Heart right ventricle (tissue), 16 donors: ENCODE results near the gene ZNF560. TPM values are rescaled to one million over a fixed set of nuclear protein-coding genes. Genes with fewer than 3 reads are reported as not detected.

Experiments used
- ATAC-seq, 8 donors: fragments of 200-7000 bp; cut with Tn5 transposase; one replicate each; pipeline ENCODE4 v1.9.1; 2020; ENCODE audit warnings: mild to moderate bottlenecking in 8 of 8, moderate library complexity in 8 of 8, moderate number of reproducible peaks in 1 of 8
- DNase-seq, 2 donors: peaks; one replicate each; pipeline ENCODE4 v3.0.0-alpha.2; 2020
- H3K27ac ChIP-seq, 10 donors: fragments of 200-600 bp; sonication (generic) in 2 of 10; one replicate each; pipeline versions ENCODE4 v1.5.0 to v1.8.0; 2020 to 2022; ENCODE audit warnings: mild to moderate bottlenecking in 3 of 10
- H3K27me3 ChIP-seq, 7 donors: fragments of 200-600 bp; one replicate each; pipeline ENCODE4 v1.8.0; 2021 to 2022; ENCODE audit warnings: mild to moderate bottlenecking in 2 of 7
- H3K36me3 ChIP-seq, 9 donors: fragments of 200-600 bp; sonication (generic) in 1 of 9; one replicate each; pipeline versions ENCODE4 v1.5.0 to v1.8.0; 2020 to 2022; ENCODE audit warnings: mild to moderate bottlenecking in 2 of 9
- H3K4me1 ChIP-seq, 9 donors: fragments of 200-600 bp; sonication (generic) in 1 of 9; one replicate each; pipeline versions ENCODE4 v1.5.0 to v1.8.0; 2020 to 2022; ENCODE audit warnings: mild to moderate bottlenecking in 4 of 9
- H3K4me3 ChIP-seq, 10 donors: fragments of 200-600 bp; sonication (generic) in 2 of 10; one replicate each; pipeline versions ENCODE4 v1.5.0 to v1.8.0; 2020 to 2022; ENCODE audit warnings: mild to moderate bottlenecking in 7 of 10, moderate library complexity in 2 of 10
- H3K9me3 ChIP-seq, 11 donors: fragments of 200-600 bp in 10 of 11; sonication (generic) in 2 of 11; one replicate each; pipeline versions ENCODE4 v1.5.0 to v1.8.0; 2013 to 2022; ENCODE audit warnings: mild to moderate bottlenecking in 2 of 11, control low read depth in 1 of 11, moderate library complexity in 1 of 11
- CTCF ChIP-seq, 9 donors: fragments of 200-600 bp; sonication (generic) in 2 of 9; IDR thresholded peaks; one replicate each; pipeline versions ENCODE4 v1.5.0 to v1.8.0; 2021 to 2022; ENCODE audit warnings: antibody characterized with exemption in 9 of 9, mild to moderate bottlenecking in 5 of 9, moderate library complexity in 1 of 9
- WGBS, 2 donors: extraction: QIAGEN DNeasy Blood & Tissue Kit; methylation state at CpG; one replicate each; pipeline ENCODE4 v1.1.7; 2013; ENCODE audit warnings: inconsistent platforms in 1 of 2; 5-methylcytosine and 5-hydroxymethylcytosine counted together
- intact Hi-C, 10 donors: fragments of 100-400 bp; cut with DNase I; formaldehyde crosslinking; loops; one replicate each; pipeline versions ENCODE4 v1.11.1 to v1.14.2; 2022
- polyA plus RNA-seq, 2 donors: library from polyadenylated mRNA; stranded (reverse); fragments of 200-250 nt; gene quantifications; one replicate each; pipeline ENCODE4 v1.2.3, GENCODE V29; 2013
- total RNA-seq, 10 donors: library from RNA; stranded (reverse); fragmentation: NEBNext Ultra II Directional in 3 of 10; extraction: Animal tissue kit (Norgen Biotek cat#: 25700) in 3 of 10; gene quantifications; one replicate each; pipeline versions ENCODE4 v1.2.1 to v1.2.4, GENCODE V29; 2021 to 2023
- donor health status: Arrhythmogenic right ventricular cardiomyopathy.
- donor health status: ischemic (EF 13 %, LVEDD 7.1; RV severe dilation, severe dysfunction).
- donor health status: healthy with polysubstance abuse.
- donor health status: DM: no; HTN: yes; CAD: no.
- donor health status: DM: no; HTN: no; CAD: no.
- donor health status: ischemic (EF 25% LVEDD 6.9; RV normal size, moderate dysfunction).
- donor health status: ischemic (EF 25% LVEDD 5.7; RV mildly dilated, moderate dysfunction).
- donor health status: healthy.
- donor health status: DM: yes; HTN: yes; CAD: no.
- donor health status: Ischemic cardiomyopathy.
- donor health status: ischemic (EF 35%, LVEDD 5.7; RV mildly dilated, moderate dysfunction).
- donor health status: nonischemic (EF 11% LVEDD 7.7; RV severe dilation, severe dysfunction).
- donor health status: DM: yes; HTN: yes; CAD: no.
- donor health status: PGD.
- donor health status: ischemic (EF 29% LVEDD 5.4; RV normal size, mild dysfunction).
- donor health status: nonischemic (EF 23%, LVEDD 6.1; RV moderate dilation, normal function).

ZNF560 gene
- total and polyA plus RNA-seq, 12 donors: 0.01 to 0.35 (median 0.11) TPM; not detected in 8

GRCh38 chr19:9430444-9430843, 68.0 kb downstream of the ZNF560 start:
- ATAC-seq (peak in 1 of 8 donors; percentile 43), DNase-seq (no peak)
- Histone ChIP-seq H3K4me3 (no peak overlapping the region), H3K27me3 (no peaks in the 10 kb centered on the region), H3K36me3 (peaks cover 0 to 82% (median 50%) of the 10 kb centered on the region in 9 donors), H3K4me1 (peaks cover 0 to 19% (median 13%) of the 10 kb centered on the region in 9 donors), H3K9me3 (peaks cover 0 to 19% (median 0%) of the 10 kb centered on the region in 11 donors), H3K27ac (no peak overlapping the region)
- WGBS, 2 donors: 92 to 98% methylated on average over 1 of the region's 1 CpG
- no peak for TF ChIP-seq CTCF (IDR thresholded peaks at IDR 0.05)
- intact Hi-C loops: loop anchor here in 6 of 10 donors (5.0 to 10.0 kb wide), 7 partner anchors 106 to 364 kb away; partner anchors contain the start of genes ZNF317 (in 1 of the 6) and ZNF559 (in 1 of the 6)

GRCh38 chr19:9427941-9428340, 70.5 kb downstream of the ZNF560 start:
- 84 to 85% methylated on average over 6 of the region's 6 CpGs for WGBS, 2 donors
- intact Hi-C loops: no loop called here
- H3K9me3 ChIP-seq: peaks cover 0 to 43% (median 4%) of the 10 kb centered on the region in 11 donors
- H3K27ac ChIP-seq: no peak overlapping the region
- H3K36me3 ChIP-seq: peaks cover 0 to 99% (median 68%) of the 10 kb centered on the region in 9 donors
- no peak overlapping the region for H3K4me3 ChIP-seq
- ATAC-seq: no peak
- no peak for TF ChIP-seq CTCF (IDR thresholded peaks at IDR 0.05)
- no peak for DNase-seq
- no peaks in the 10 kb centered on the region for H3K4me1 ChIP-seq
- H3K27me3 ChIP-seq: no peaks in the 10 kb centered on the region

Other genes starting within 250 kb of the ZNF560 start
- not detected for gene OR7E24, start 247.7 kb downstream of the ZNF560 start, total RNA-seq
- gene OR7E24, start 247.7 kb downstream of the ZNF560 start, polyA plus RNA-seq: not detected
- 1 to 10 TPM; 2.7 to 6.5 (median 4.2) TPM for gene ZNF699, start 188.8 kb downstream of the ZNF560 start, total RNA-seq
- gene ZNF699, start 188.8 kb downstream of the ZNF560 start, polyA plus RNA-seq: under 1 TPM; 0.80 to 0.99 TPM
- 10 to 100 TPM in 9 of 10 donors, 1 to 10 TPM in 1; 9.8 to 21.2 (median 17.5) TPM for gene ZNF559, start 174.4 kb downstream of the ZNF560 start, total RNA-seq
- gene ZNF559, start 174.4 kb downstream of the ZNF560 start, polyA plus RNA-seq: 10 to 100 TPM; 13.1 to 42.8 TPM
- 1 to 10 TPM; 1.6 to 4.1 (median 3.0) TPM for gene ZNF177, start 135.6 kb downstream of the ZNF560 start, total RNA-seq
- gene ZNF177, start 135.6 kb downstream of the ZNF560 start, polyA plus RNA-seq: 1 to 10 TPM; 2.0 to 6.8 TPM
- gene ZNF266, start 63.0 kb downstream of the ZNF560 start, total RNA-seq: 1 to 10 TPM; 4.8 to 9.1 (median 7.8) TPM
- 10 to 100 TPM; 10.3 to 22.9 TPM for gene ZNF266, start 63.0 kb downstream of the ZNF560 start, polyA plus RNA-seq
- 10 to 100 TPM; 14.7 to 20.2 (median 17.0) TPM for gene ZNF426, start 40.0 kb upstream of the ZNF560 start, total RNA-seq
- 1 to 10 TPM; 2.6 to 2.7 TPM for gene ZNF426, start 40.0 kb upstream of the ZNF560 start, polyA plus RNA-seq
- gene ZNF121, start 85.9 kb upstream of the ZNF560 start, total RNA-seq: 10 to 100 TPM; 15.8 to 22.5 (median 19.6) TPM
- 1 to 10 TPM; 3.3 to 9.8 TPM for gene ZNF121, start 85.9 kb upstream of the ZNF560 start, polyA plus RNA-seq
- gene ZNF561, start 122.6 kb upstream of the ZNF560 start, total RNA-seq: 10 to 100 TPM; 19.1 to 26.6 (median 23.7) TPM
- 10 to 100 TPM in 1 of 2 donors, 1 to 10 TPM in 1; 8.2 to 18.6 TPM for gene ZNF561, start 122.6 kb upstream of the ZNF560 start, polyA plus RNA-seq
- gene ZNF562, start 176.5 kb upstream of the ZNF560 start, total RNA-seq: 10 to 100 TPM; 18.8 to 24.3 (median 21.5) TPM
- gene ZNF562, start 176.5 kb upstream of the ZNF560 start, polyA plus RNA-seq: 1 to 10 TPM; 3.4 to 8.1 TPM